HEK293 (cell line): ENCODE data around the gene POLR3A.

ENCODE experiments used
- ZFP3 ChIP-seq: fragments of 450-650 bp; formaldehyde crosslinking; IDR thresholded peaks from 2 replicates; pipeline ENCODE4 v1.5.1; 2016; ENCODE audit warnings: low read depth, missing biosample characterization, missing genetic modification characterization
- ZNF302 ChIP-seq: fragments of 450-650 bp; formaldehyde crosslinking; IDR thresholded peaks from 2 replicates; pipeline ENCODE4 v1.5.1; 2016; ENCODE audit warnings: missing biosample characterization, missing genetic modification characterization, low read depth
- ZNF404 ChIP-seq: fragments of 450-650 bp; formaldehyde crosslinking; IDR thresholded peaks from 2 replicates; pipeline ENCODE4 v1.5.1; 2017; ENCODE audit warnings: missing biosample characterization, missing genetic modification characterization
- TF ChIP-seq, protein P1 (sequence below): IDR thresholded peaks from 2 replicates; pipeline ENCODE4 v1.6.1; 2011; ENCODE audit warnings: mild to moderate bottlenecking, low read depth, low read length, borderline replicate concordance
- TF ChIP-seq, protein P2 (sequence below): fragments of 450-650 bp; formaldehyde crosslinking; IDR thresholded peaks from 2 replicates; pipeline ENCODE4 v1.5.1; 2017; ENCODE audit warnings: missing biosample characterization, missing genetic modification characterization
- TF ChIP-seq, protein P3 (sequence below): fragments of 450-650 bp; formaldehyde crosslinking; IDR thresholded peaks from 2 replicates; pipeline ENCODE4 v1.5.1; 2016; ENCODE audit warnings: missing biosample characterization, missing genetic modification characterization
- TF ChIP-seq, protein P4 (sequence below): fragments of 450-650 bp; formaldehyde crosslinking; IDR thresholded peaks from 2 replicates; pipeline ENCODE4 v1.5.1; 2016; ENCODE audit warnings: missing biosample characterization, missing genetic modification characterization
- TF ChIP-seq, protein P5 (sequence below): fragments of 450-650 bp; formaldehyde crosslinking; IDR thresholded peaks from 2 replicates; pipeline ENCODE4 v1.5.1; 2016; ENCODE audit warnings: missing biosample characterization, missing genetic modification characterization

DNA sequence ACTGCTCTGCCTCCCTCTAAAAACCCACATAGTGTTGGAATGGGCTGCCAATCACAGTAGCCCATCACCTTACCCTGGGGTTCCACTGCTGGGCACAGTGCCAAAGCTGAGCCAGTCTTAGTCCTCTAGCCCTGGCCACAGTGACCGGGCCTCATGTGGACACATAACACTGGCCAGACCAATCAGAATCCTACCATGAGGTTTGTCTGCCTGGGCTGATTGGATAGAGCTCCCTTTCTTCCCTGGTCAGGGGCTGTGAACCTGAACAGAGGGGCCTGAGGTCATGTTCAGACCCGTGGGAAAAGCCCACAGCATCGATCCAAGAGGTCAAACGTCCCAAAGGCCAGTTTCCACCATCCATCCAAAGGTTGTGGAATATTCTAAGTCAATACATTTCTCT is 108.8 kb downstream of the POLR3A start:
- no peak for TF ChIP-seq ZFP3 (tag by site-specific recombination)
- TF ChIP-seq, protein P1, sequence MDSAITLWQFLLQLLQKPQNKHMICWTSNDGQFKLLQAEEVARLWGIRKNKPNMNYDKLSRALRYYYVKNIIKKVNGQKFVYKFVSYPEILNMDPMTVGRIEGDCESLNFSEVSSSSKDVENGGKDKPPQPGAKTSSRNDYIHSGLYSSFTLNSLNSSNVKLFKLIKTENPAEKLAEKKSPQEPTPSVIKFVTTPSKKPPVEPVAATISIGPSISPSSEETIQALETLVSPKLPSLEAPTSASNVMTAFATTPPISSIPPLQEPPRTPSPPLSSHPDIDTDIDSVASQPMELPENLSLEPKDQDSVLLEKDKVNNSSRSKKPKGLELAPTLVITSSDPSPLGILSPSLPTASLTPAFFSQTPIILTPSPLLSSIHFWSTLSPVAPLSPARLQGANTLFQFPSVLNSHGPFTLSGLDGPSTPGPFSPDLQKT, result no peak
- TF ChIP-seq, protein P2, sequence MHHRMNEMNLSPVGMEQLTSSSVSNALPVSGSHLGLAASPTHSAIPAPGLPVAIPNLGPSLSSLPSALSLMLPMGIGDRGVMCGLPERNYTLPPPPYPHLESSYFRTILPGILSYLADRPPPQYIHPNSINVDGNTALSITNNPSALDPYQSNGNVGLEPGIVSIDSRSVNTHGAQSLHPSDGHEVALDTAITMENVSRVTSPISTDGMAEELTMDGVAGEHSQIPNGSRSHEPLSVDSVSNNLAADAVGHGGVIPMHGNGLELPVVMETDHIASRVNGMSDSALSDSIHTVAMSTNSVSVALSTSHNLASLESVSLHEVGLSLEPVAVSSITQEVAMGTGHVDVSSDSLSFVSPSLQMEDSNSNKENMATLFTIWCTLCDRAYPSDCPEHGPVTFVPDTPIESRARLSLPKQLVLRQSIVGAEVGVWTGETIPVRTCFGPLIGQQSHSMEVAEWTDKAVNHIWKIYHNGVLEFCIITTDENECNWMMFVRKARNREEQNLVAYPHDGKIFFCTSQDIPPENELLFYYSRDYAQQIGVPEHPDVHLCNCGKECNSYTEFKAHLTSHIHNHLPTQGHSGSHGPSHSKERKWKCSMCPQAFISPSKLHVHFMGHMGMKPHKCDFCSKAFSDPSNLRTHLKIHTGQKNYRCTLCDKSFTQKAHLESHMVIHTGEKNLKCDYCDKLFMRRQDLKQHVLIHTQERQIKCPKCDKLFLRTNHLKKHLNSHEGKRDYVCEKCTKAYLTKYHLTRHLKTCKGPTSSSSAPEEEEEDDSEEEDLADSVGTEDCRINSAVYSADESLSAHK (tag by site-specific recombination), result no peak
- TF ChIP-seq, protein P3, sequence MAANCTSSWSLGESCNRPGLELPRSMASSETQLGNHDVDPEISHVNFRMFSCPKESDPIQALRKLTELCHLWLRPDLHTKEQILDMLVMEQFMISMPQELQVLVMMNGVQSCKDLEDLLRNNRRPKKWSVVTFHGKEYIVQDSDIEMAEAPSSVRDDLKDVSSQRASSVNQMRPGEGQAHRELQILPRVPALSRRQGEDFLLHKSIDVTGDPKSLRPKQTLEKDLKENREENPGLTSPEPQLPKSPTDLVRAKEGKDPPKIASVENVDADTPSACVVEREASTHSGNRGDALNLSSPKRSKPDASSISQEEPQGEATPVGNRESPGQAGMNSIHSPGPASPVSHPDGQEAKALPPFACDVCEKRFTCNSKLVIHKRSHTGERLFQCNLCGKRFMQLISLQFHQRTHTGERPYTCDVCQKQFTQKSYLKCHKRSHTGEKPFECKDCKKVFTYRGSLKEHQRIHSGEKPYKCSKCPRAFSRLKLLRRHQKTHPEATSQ, result no peak
- TF ChIP-seq, protein P4, sequence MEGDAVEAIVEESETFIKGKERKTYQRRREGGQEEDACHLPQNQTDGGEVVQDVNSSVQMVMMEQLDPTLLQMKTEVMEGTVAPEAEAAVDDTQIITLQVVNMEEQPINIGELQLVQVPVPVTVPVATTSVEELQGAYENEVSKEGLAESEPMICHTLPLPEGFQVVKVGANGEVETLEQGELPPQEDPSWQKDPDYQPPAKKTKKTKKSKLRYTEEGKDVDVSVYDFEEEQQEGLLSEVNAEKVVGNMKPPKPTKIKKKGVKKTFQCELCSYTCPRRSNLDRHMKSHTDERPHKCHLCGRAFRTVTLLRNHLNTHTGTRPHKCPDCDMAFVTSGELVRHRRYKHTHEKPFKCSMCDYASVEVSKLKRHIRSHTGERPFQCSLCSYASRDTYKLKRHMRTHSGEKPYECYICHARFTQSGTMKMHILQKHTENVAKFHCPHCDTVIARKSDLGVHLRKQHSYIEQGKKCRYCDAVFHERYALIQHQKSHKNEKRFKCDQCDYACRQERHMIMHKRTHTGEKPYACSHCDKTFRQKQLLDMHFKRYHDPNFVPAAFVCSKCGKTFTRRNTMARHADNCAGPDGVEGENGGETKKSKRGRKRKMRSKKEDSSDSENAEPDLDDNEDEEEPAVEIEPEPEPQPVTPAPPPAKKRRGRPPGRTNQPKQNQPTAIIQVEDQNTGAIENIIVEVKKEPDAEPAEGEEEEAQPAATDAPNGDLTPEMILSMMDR, result no peak
- TF ChIP-seq, protein P5, sequence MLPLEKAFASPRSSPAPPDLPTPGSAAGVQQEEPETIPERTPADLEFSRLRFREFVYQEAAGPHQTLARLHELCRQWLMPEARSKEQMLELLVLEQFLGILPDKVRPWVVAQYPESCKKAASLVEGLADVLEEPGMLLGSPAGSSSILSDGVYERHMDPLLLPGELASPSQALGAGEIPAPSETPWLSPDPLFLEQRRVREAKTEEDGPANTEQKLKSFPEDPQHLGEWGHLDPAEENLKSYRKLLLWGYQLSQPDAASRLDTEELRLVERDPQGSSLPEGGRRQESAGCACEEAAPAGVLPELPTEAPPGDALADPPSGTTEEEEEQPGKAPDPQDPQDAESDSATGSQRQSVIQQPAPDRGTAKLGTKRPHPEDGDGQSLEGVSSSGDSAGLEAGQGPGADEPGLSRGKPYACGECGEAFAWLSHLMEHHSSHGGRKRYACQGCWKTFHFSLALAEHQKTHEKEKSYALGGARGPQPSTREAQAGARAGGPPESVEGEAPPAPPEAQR (tag by site-specific recombination), result no peak
- no peak for TF ChIP-seq ZNF404 (tag by site-specific recombination)
- no peak for TF ChIP-seq ZNF302 (tag by site-specific recombination)
